MM.1S (cell line): ENCODE data around the gene CHRNA10.

Experiments used
- DNase-seq: peaks from one replicate; pipeline ENCODE4 v3.0.0-alpha.2; 2015
- H2AFZ ChIP-seq: fragments of 300-600 bp; sonication (generic); 2 replicates; pipeline ENCODE4 v1.6.0; 2016; ENCODE audit warnings: antibody characterized with exemption, low read length
- H3F3A ChIP-seq: fragments of 300-600 bp; sonication (generic); 2 replicates; pipeline ENCODE4 v1.6.1; 2016; ENCODE audit warnings: mild to moderate bottlenecking, antibody characterized with exemption, low read length, moderate library complexity, mixed read lengths; ENCODE audit not compliant: insufficient read depth
- H3K27ac ChIP-seq: fragments of 300-600 bp; sonication (generic); 2 replicates; pipeline ENCODE4 v1.5.1; 2016; ENCODE audit warnings: mild to moderate bottlenecking, low read length
- H3K27me3 ChIP-seq: fragments of 300-600 bp; sonication (generic); replicated peaks from 2 replicates; pipeline ENCODE4 v1.6.0; 2016; ENCODE audit warnings: low read length; ENCODE audit not compliant: insufficient read depth
- H3K36me3 ChIP-seq: fragments of 300-600 bp; sonication (generic); replicated peaks from 2 replicates; pipeline ENCODE4 v1.6.1; 2016; ENCODE audit warnings: mild to moderate bottlenecking, low read length, mixed read lengths; ENCODE audit not compliant: insufficient read depth
- H3K4me1 ChIP-seq: fragments of 300-600 bp; sonication (generic); 2 replicates; pipeline ENCODE4 v1.6.1; 2016; ENCODE audit warnings: low read length, mixed read lengths
- H3K4me2 ChIP-seq: fragments of 300-600 bp; sonication (generic); 2 replicates; pipeline ENCODE4 v1.6.0; 2016; ENCODE audit warnings: low read depth, low read length
- H3K4me3 ChIP-seq: fragments of 300-600 bp; sonication (generic); 2 replicates; pipeline ENCODE4 v1.5.1; 2016; ENCODE audit warnings: low read length, mixed read lengths
- H3K79me2 ChIP-seq: fragments of 300-600 bp; sonication (generic); 2 replicates; pipeline ENCODE4 v1.6.1; 2016; ENCODE audit warnings: mixed run types, low read length, mixed read lengths
- H3K9ac ChIP-seq: fragments of 300-600 bp; sonication (generic); 2 replicates; pipeline ENCODE4 v1.6.1; 2016; ENCODE audit warnings: low read length, mixed read lengths
- H3K9me2 ChIP-seq: fragments of 300-600 bp; sonication (generic); replicated peaks from 2 replicates; pipeline ENCODE4 v1.6.1; 2016; ENCODE audit warnings: mild to moderate bottlenecking, low read length, mixed read lengths; ENCODE audit not compliant: insufficient read depth
- H3K9me3 ChIP-seq: fragments of 300-600 bp; sonication (generic); replicated peaks from 2 replicates; pipeline ENCODE4 v1.6.1; 2016; ENCODE audit warnings: mild to moderate bottlenecking, low read length, mixed read lengths; ENCODE audit not compliant: insufficient read depth
- H4K20me1 ChIP-seq: fragments of 300-600 bp; sonication (generic); 2 replicates; pipeline ENCODE4 v1.6.1; 2016; ENCODE audit warnings: mild to moderate bottlenecking, low read length, moderate library complexity, mixed read lengths; ENCODE audit not compliant: insufficient read depth
- CTCF ChIP-seq: fragments of 300-600 bp; sonication (generic); IDR thresholded peaks from 2 replicates; pipeline ENCODE4 v1.5.1; 2016; ENCODE audit warnings: antibody characterized with exemption, low read length, mixed read lengths
- EZH2 ChIP-seq: fragments of 300-600 bp; sonication (generic); optimal IDR thresholded peaks from 2 replicates; pipeline ENCODE3; 2017; ENCODE audit warnings: low read depth, mild to moderate bottlenecking, antibody characterized with exemption, low read length, mixed read lengths
- EZH2phosphoT487 ChIP-seq: fragments of 300-600 bp; sonication (generic); IDR thresholded peaks from 2 replicates; pipeline ENCODE4 v1.6.1; 2018; ENCODE audit warnings: antibody characterized with exemption, low read length

The CHRNA10 gene

GRCh38 chr11:3666023-3666530, 5.1 kb downstream of the CHRNA10 start:
- no peak for TF ChIP-seq EZH2phosphoT487
- no peak for TF ChIP-seq CTCF
- no peak for TF ChIP-seq EZH2
- no peak for DNase-seq
- Histone ChIP-seq H4K20me1 (no peaks in the 10 kb centered on the region), H3F3A (no peaks in the 10 kb centered on the region), H3K79me2 (no peaks in the 10 kb centered on the region), H3K27ac (no peak overlapping the region), H3K4me2 (no peak overlapping the region), H3K36me3 (no peaks in the 10 kb centered on the region), H3K4me3 (no peak overlapping the region), H3K27me3 (no peaks in the 10 kb centered on the region), H3K4me1 (no peaks in the 10 kb centered on the region), H2AFZ (no peak overlapping the region), H3K9me2 (no peaks in the 10 kb centered on the region), H3K9ac (no peak overlapping the region), H3K9me3 (no peaks in the 10 kb centered on the region)

- H2AFZ ChIP-seq: no peak overlapping the region
- TF ChIP-seq EZH2phosphoT487 (no peak), CTCF (no peak), EZH2 (no peak)
- H3K4me2 ChIP-seq: no peak overlapping the region
- no peaks in the 10 kb centered on the region for H3K36me3 ChIP-seq
- no peaks in the 10 kb centered on the region for H3F3A ChIP-seq
- H3K9me3 ChIP-seq: no peaks in the 10 kb centered on the region
- H3K79me2 ChIP-seq: no peaks in the 10 kb centered on the region
- H3K9me2 ChIP-seq: no peaks in the 10 kb centered on the region
- DNase-seq: no peak
- no peaks in the 10 kb centered on the region for H3K4me1 ChIP-seq
- H3K4me3 ChIP-seq: no peak overlapping the region
- no peak overlapping the region for H3K27ac ChIP-seq
- no peaks in the 10 kb centered on the region for H3K27me3 ChIP-seq
- H4K20me1 ChIP-seq: no peaks in the 10 kb centered on the region
- H3K9ac ChIP-seq: no peak overlapping the region
Observed at GRCh38 chr11:3665336-3666022, 5.7 kb downstream of the CHRNA10 start.

GRCh38 chr11:3664032-3664630, 7.1 kb downstream of the CHRNA10 start:
- Histone ChIP-seq H3K36me3 (no peaks in the 10 kb centered on the region), H3K9me3 (no peaks in the 10 kb centered on the region), H3F3A (no peaks in the 10 kb centered on the region), H3K27ac (no peak overlapping the region), H3K79me2 (no peaks in the 10 kb centered on the region), H2AFZ (no peak overlapping the region), H3K4me3 (no peak overlapping the region), H3K4me2 (no peak overlapping the region), H3K9ac (no peak overlapping the region), H3K27me3 (no peaks in the 10 kb centered on the region), H4K20me1 (no peaks in the 10 kb centered on the region), H3K4me1 (no peaks in the 10 kb centered on the region), H3K9me2 (no peaks in the 10 kb centered on the region)
- no peak for DNase-seq
- TF ChIP-seq EZH2 (no peak), EZH2phosphoT487 (no peak), CTCF (no peak)
